Epithelial cell of umbilical artery (primary cell): ENCODE results near the gene ARL14EPL. TPM values are rescaled to one million over a fixed set of nuclear protein-coding genes. Genes with fewer than 3 reads are reported as not detected.

Source experiments
- total RNA-seq: library from RNA; depleted of rRNA; stranded (reverse); fragments of >200 nt; gene quantifications from 2 replicates; pipeline ENCODE4 v1.2.3, GENCODE V29; 2014

ARL14EPL gene
- under 0.01 TPM in 1 of 2 replicates, not detected in the other for total RNA-seq

DNA sequence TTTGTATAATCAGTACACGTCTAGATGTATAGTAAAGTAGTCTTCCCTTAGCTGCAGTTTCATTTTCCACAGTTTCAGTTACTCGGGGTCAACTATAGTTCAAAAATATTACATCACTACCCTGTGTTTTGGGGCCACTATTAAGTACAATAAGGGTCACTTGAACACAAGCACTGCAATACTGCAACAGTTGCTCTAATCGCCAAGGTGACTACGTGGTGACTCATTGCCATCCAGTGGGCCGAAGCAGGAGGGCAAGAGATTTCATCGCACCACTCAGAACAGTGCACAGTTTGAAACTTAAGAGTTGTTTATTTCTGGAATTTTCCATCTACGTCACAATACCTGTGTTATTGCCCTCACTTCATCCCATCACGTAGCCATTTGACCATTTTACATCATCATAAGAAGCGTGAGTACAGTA, at the start of gene ARL14EPL:
Gene ARL14EPL, plus strand, starts transcription at position 379 of the 424 bp plus-strand sequence. CDS start 18,994 bp downstream, outside the sequence.

DNA sequence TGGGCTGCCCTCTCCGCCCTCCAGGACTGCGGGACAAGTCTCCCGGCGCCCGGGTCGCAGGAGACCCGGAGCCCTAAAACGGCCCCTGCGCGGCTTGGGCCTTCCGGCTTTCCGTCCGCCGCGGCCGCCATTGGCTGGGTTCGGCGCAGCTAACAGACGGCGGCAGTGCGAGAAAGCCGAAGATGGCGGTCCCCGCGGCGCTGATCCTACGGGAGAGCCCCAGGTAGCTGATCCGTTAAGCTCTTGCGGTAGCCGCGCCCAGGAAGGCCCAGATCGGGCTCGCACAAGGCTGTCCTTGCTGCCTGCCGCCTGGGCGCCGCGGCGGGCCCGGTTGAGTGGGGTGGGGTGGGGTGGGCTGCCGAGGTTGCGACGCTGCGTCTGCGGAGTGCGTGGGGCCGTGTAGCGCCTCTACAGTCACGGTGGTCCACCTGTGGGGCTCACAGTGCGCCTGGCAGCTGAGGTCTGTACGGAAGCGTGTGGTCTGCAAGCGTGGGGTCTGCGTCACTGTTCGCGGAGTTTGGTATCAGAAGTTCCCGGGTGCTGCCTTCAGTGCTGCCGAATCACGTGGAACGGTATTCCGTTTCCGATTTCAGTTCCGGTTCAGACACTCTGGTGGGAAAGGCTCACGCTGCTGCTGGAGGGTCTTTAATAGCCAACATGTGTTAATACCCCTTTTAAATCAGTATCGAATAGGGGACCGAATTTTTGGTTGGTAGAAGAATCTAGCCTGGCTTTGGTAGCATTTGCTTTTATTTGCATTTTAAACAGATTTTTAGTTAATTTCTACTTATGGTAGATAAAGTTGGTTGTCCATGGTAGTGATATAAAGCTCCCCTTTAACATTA, 52.8 kb downstream of the ARL14EPL start, which contains the start of gene COMMD10:
Gene COMMD10, plus strand, starts transcription at position 155 of the 845 bp plus-strand sequence.

Other genes with a start within 250 kb of the ARL14EPL start
- gene CDO1, start 215.8 kb upstream of the ARL14EPL start, total RNA-seq, result 1.1 and 1.9 TPM in 2 replicates
- gene ATG12, start 190.9 kb upstream of the ARL14EPL start, total RNA-seq, result 42.2 and 68.5 TPM in 2 replicates
- 67.2 and 83.5 TPM in 2 replicates for gene AP3S1, start 190.5 kb upstream of the ARL14EPL start, total RNA-seq
- 1.3 TPM in 1 of 2 replicates, not detected in the other for gene LVRN, start 70.0 kb upstream of the ARL14EPL start, total RNA-seq
- 44.8 and 54.0 TPM in 2 replicates for gene COMMD10, start 52.6 kb downstream of the ARL14EPL start, total RNA-seq